ENCODE measurements around the gene NRP2. TPM values are rescaled to one million over a fixed set of nuclear protein-coding genes. Genes with fewer than 3 reads are reported as not detected.
A peak's percentile ranks its signal among the peaks of the same experiment; 100 is the strongest.

NRP2 gene
- total and polyA plus RNA-seq, 9 donors = 47.9 to 143 (median 106) TPM

GRCh38 chr2:205686056-205686782, 3.9 kb downstream of the NRP2 start:
- no peaks in the 10 kb centered on the region for H3K27me3 ChIP-seq
- peaks cover 23% of the 10 kb centered on the region for H3K4me1 ChIP-seq (ENCODE audit: insufficient read depth)
- H3K27ac ChIP-seq = peak overlapping the region; percentile 32 to 75
- TF ChIP-seq EP300 (IDR thresholded peaks at IDR 0.05) (no peak), CTCF (IDR thresholded peaks at IDR 0.05) (no peak), POLR2A (IDR thresholded peaks at IDR 0.05) (no peak)
- H3K9me3 ChIP-seq = no peaks in the 10 kb centered on the region
- 1 to 6% (median 2%) methylated on average over 40 to 45 of the region's 45 CpGs for WGBS, 3 donors
- peak in 2 of 5 donors; percentile 38 to 46 for DNase-seq
- peak overlapping the region; percentile 74 for H3K4me3 ChIP-seq
- intact Hi-C loops (cut with DNase I) = loop anchor here in 2 of 4 donors (10.0 kb wide), 1 partner anchor 49 kb away; no protein-coding TSS in a partner anchor
- H3K36me3 ChIP-seq = no peaks in the 10 kb centered on the region

- peak in 2 of 5 donors; percentile 34 to 59 for DNase-seq
- H3K9me3 ChIP-seq = no peaks in the 10 kb centered on the region
Measured at GRCh38 chr2:205686783-205687640, 4.7 kb downstream of the NRP2 start.

GRCh38 chr2:205687641-205687956, 5.3 kb downstream of the NRP2 start:
- no peak for DNase-seq
- H3K4me3 ChIP-seq = no peak overlapping the region
- H3K9me3 ChIP-seq = no peaks in the 10 kb centered on the region
- TF ChIP-seq POLR2A (IDR thresholded peaks at IDR 0.05) (no peak), CTCF (IDR thresholded peaks at IDR 0.05) (no peak), EP300 (IDR thresholded peaks at IDR 0.05) (no peak)
- no peaks in the 10 kb centered on the region for H3K36me3 ChIP-seq
- intact Hi-C loops (cut with DNase I) = loop anchor here in 2 of 4 donors (10.0 kb wide), 1 partner anchor 47 kb away; no protein-coding TSS in a partner anchor
- no peaks in the 10 kb centered on the region for H3K27me3 ChIP-seq
- peak overlapping the region in 1 of 2 donors; percentile 75 for H3K27ac ChIP-seq
- H3K4me1 ChIP-seq (ENCODE audit: insufficient read depth) = peaks cover 22% of the 10 kb centered on the region
- WGBS, 3 donors = 52 to 58% (median 57%) methylated on average over 3 of the region's 3 CpGs

More at GRCh38 chr2:205686783-205687640, 4.7 kb downstream of the NRP2 start:
- Histone ChIP-seq H3K27ac (peak overlapping the region in 1 of 2 donors; percentile 75), H3K36me3 (no peaks in the 10 kb centered on the region), H3K27me3 (no peaks in the 10 kb centered on the region), H3K4me3 (peak overlapping the region; percentile 74), H3K4me1 (ENCODE audit: insufficient read depth) (peaks cover 22% of the 10 kb centered on the region)
- TF ChIP-seq EP300 (IDR thresholded peaks at IDR 0.05) = no peak
- 47 to 57% (median 52%) methylated on average over 28 of the region's 28 CpGs for WGBS, 3 donors
- intact Hi-C loops (cut with DNase I) = loop anchor here in 2 of 4 donors (10.0 kb wide), 1 partner anchor 48 kb away; no protein-coding TSS in a partner anchor

- H3K36me3 ChIP-seq = no peaks in the 10 kb centered on the region
- peaks cover 24% of the 10 kb centered on the region for H3K4me1 ChIP-seq (ENCODE audit: insufficient read depth)
- WGBS, 3 donors = 22 to 36% (median 33%) methylated on average over 4 of the region's 4 CpGs
- no peak overlapping the region for H3K4me3 ChIP-seq
- no peaks in the 10 kb centered on the region for H3K9me3 ChIP-seq
- peak in 2 of 5 donors; percentile 46 to 60 for DNase-seq
- intact Hi-C loops (cut with DNase I) = loop anchor here in 2 of 4 donors (10.0 kb wide), 1 partner anchor 46 kb away; no protein-coding TSS in a partner anchor
- peak overlapping the region in 1 of 2 donors; percentile 75 for H3K27ac ChIP-seq
- no peaks in the 10 kb centered on the region for H3K27me3 ChIP-seq
- TF ChIP-seq EP300 (IDR thresholded peaks at IDR 0.05) = no peak
- no peak for TF ChIP-seq CTCF (IDR thresholded peaks at IDR 0.05)
Measured at GRCh38 chr2:205688417-205689200, 6.3 kb downstream of the NRP2 start.

All from ovary (tissue), 9 donors.